ENCODE results near the gene RNF126. TPM values are rescaled to one million over a fixed set of nuclear protein-coding genes. Genes with fewer than 3 reads are reported as not detected.
"Not testable (repeated sequence)": the region's sequence is repeated elsewhere in the genome, so short reads cannot be mapped to it uniquely, and the experiment has no call there.

RNF126 gene
- total RNA-seq, 1 donor from 2014 or later = 39.0 TPM

DNA sequence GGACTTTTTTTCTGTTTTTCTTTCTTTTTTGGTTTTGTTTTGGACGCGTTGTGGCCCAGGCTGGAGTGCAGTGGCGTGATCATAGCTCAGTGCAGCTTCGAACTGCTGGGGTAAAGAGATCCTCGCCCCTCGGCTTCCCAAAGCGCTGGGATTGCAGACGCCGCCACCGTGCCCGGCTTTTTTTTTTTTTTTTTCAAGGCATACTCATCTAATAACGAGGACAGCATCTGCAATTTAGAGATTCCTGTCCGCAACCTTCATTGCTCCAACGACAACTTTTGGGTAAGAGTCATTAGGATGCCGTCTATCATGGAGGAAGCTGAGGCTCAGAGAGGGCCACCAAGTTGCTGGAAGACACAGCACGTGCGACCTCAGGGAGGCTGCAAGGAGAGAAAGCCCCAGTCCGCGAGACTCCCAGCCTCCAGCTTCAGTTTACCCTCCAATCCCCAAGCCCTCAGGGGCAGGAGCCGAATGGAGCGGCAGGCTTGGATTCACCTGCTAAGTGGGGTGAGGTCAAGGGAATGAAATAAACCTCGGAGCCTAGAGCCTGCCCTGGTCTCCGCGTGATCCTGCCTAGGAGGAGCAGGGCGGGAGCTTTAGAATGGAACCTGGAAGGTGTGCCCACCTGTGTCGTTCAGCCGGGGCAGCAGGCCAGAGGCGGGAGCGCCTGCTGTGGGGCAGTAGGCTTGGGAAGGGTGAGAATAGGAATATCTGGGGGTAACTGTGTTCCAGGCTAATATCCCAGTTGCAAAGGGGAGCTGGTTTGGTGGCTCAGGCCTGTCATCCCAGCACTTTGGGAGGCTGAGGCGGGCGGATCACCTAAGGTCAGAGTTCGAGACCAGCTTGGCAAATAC is 29.0 kb downstream of the RNF126 start:
- H3K27me3 ChIP-seq = no peaks in the 10 kb centered on the region
- H3K4me1 ChIP-seq = peaks cover 11 to 25% of the 10 kb centered on the region in 2 donors
- peaks cover 7 to 9% of the 10 kb centered on the region in 2 donors for H3K36me3 ChIP-seq
- peak overlapping the region; percentile 53 to 72 for H3K27ac ChIP-seq
- TF ChIP-seq, protein P1, sequence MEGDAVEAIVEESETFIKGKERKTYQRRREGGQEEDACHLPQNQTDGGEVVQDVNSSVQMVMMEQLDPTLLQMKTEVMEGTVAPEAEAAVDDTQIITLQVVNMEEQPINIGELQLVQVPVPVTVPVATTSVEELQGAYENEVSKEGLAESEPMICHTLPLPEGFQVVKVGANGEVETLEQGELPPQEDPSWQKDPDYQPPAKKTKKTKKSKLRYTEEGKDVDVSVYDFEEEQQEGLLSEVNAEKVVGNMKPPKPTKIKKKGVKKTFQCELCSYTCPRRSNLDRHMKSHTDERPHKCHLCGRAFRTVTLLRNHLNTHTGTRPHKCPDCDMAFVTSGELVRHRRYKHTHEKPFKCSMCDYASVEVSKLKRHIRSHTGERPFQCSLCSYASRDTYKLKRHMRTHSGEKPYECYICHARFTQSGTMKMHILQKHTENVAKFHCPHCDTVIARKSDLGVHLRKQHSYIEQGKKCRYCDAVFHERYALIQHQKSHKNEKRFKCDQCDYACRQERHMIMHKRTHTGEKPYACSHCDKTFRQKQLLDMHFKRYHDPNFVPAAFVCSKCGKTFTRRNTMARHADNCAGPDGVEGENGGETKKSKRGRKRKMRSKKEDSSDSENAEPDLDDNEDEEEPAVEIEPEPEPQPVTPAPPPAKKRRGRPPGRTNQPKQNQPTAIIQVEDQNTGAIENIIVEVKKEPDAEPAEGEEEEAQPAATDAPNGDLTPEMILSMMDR (IDR thresholded peaks at IDR 0.05) = no peak
- H3K9me3 ChIP-seq = no peaks in the 10 kb centered on the region
- intact Hi-C loops (cut with DNase I) = loop anchor here (1.0 to 5.0 kb wide), 2 partner anchors 29 to 62 kb away; partner anchors contain the start of genes BSG and RNF126
- peak overlapping the region; percentile 56 to 97 for H3K4me3 ChIP-seq
- no peak for DNase-seq (ENCODE audit: low spot score in 2 of 2)

DNA sequence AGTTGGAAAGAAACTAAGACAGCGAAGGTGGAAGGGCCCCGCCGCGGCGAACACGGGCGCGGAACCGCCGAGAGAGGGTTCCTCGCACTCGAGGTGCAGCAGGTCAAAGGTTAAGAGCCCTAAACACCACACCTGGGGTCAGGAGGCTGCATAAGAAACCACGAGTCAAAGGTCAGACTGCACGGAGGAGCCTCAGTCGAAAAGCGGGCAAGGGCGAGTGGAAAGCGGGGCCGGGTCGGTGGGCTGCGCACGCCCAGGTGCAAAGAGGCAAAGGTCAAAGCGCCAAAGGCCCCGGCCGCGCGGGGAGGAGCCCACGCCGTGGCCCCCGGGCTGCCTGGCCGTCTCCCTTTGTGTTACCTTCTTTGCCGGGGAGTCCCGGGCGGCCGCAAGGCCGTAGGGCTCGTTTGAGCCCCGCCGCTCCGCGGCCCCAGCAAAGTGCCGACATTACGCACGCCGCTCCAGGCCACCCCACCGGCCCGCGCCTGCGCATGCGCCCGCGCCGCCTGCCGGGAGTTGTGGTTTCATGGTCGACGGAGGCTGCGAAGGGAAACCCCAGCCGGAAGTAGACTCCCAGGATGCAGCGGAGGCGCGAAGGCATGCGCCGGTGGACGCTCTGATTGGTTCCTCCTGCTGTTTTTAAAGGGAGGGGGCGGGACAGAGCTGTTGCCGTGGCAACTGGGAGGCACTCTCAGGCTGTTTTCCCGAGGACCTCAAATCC is 29.8 kb downstream of the RNF126 start, which contains the start of gene POLRMT:
Gene POLRMT (minus strand): TSS at position 470 of the 718 bp plus-strand sequence. CDS start 25 bp downstream, at position 445.
- Histone ChIP-seq H3K9me3 (no peaks in the 10 kb centered on the region), H3K4me1 (peaks cover 10 to 20% of the 10 kb centered on the region in 2 donors), H3K27ac (peak within 1 kb of the TSS; percentile 53 to 72), H3K27me3 (no peaks in the 10 kb centered on the region), H3K36me3 (peaks cover 15% of the 10 kb centered on the region in 2 donors), H3K4me3 (peak within 1 kb of the TSS; percentile 56 to 97)
- TF ChIP-seq, protein P1 (IDR thresholded peaks at IDR 0.05) = no peak
- intact Hi-C loops (cut with DNase I) = loop anchor here (1.0 to 5.0 kb wide), 2 partner anchors 30 to 61 kb away; partner anchors contain the start of genes BSG and RNF126
- peak; percentile 94 to 99 for DNase-seq (ENCODE audit: low spot score in 2 of 2)

DNA sequence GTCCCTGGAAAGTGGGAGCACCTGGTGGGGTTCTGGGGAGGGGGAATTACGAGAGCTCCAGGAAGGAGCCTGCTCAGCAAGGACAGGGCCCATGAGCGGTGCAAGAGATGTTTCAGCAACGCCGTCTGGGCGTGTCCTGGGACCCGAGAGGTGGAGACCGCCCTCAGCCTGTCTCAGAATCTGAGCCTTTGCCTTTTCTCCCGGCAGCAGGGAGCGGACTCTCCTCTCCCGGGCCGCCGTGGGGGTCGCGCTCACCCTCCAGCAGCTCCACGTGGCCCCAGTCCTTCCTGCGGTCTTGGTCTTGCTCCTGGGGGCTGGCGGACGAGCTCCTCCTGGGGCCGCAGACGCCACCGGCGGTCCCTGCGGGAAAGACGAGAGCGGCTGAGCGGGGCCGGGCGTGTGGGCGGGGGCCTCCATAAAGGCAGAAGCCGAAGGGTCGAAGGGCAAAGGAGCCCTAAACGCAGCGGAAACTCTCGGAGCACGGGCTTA is 30.4 kb downstream of the RNF126 start:
- H3K27ac ChIP-seq = no peak overlapping the region

DNA sequence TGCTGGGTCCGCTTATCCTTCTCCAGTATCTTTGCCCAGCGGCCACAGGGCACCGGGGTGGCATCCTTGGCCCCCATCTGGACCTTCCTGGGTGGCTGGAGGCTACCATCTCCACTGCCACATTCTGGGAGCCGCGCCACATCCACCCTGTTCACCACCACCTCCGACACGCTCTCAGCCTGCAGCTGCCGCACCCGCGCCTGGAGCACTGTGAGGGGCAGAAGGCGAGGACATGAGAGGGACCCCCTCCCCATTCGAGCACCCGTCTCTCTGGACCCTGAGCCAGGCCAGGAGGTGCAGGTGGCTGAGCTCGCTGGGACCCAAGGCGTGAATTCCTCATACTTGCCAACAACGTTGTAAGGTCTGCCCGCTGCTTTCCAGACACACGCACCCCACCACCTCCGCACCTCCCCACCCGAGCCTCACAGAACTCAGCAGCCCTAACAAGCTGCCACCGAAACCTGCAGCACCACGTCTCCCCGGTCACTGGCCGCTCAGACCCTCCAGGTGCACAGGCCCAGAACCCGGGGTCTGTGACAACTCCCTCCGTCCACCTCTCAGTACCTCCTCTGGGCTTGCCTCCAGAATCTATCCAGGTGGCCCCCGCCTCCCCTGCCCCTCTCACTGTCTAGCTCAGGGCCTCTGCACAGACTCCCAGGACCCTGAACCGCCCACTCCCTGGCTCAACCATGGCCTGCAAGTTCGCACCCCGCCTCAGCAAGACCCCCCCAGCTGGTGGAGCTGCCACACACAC is 32.9 kb downstream of the RNF126 start:
- Histone ChIP-seq H3K4me3 (no peak overlapping the region), H3K36me3 (peaks cover 25% of the 10 kb centered on the region in 2 donors), H3K4me1 (peaks cover 10 to 20% of the 10 kb centered on the region in 2 donors), H3K9me3 (no peaks in the 10 kb centered on the region), H3K27me3 (no peaks in the 10 kb centered on the region), H3K27ac (no peak overlapping the region)
- intact Hi-C loops (cut with DNase I) = loop anchor here (5.0 kb wide), 1 partner anchor 58 kb away; the partner anchor contains the start of gene BSG
- DNase-seq (ENCODE audit: low spot score in 2 of 2) = no peak
- TF ChIP-seq, protein P1 (IDR thresholded peaks at IDR 0.05) = no peak

More for the DNA sequence above, 30.4 kb downstream of the RNF126 start:
- Histone ChIP-seq H3K36me3 (peaks cover 17 to 20% of the 10 kb centered on the region in 2 donors), H3K27me3 (no peaks in the 10 kb centered on the region), H3K4me3 (peak overlapping the region; percentile 56 to 97), H3K9me3 (no peaks in the 10 kb centered on the region), H3K4me1 (peaks cover 10 to 20% of the 10 kb centered on the region in 2 donors)
- intact Hi-C loops (cut with DNase I) = loop anchor here (1.0 to 5.0 kb wide), 2 partner anchors 31 to 60 kb away; partner anchors contain the start of genes BSG and RNF126
- TF ChIP-seq, protein P1 (IDR thresholded peaks at IDR 0.05) = no peak
- DNase-seq (ENCODE audit: low spot score in 2 of 2) = no peak

- H3K9me3 ChIP-seq; intact Hi-C loops (cut with DNase I); DNase-seq (ENCODE audit: low spot score in 2 of 2); H3K27ac ChIP-seq; H3K4me3 ChIP-seq; H3K27me3 ChIP-seq: not testable (repeated sequence)
- peaks cover 10 to 15% of the 10 kb centered on the region in 2 donors for H3K4me1 ChIP-seq
- peaks cover 28 to 31% of the 10 kb centered on the region in 2 donors for H3K36me3 ChIP-seq
Observed at GRCh38 chr19:629515-629914, 33.5 kb downstream of the RNF126 start.

All from ascending aorta (tissue), 2 donors.